Erythroblast (primary cell): ENCODE results near the gene DIO3.

Experiments used
- GATA1 ChIP-seq: IDR thresholded peaks from 2 replicates; pipeline ENCODE4 v1.6.1; 2011; ENCODE audit warnings: low read depth, mild to moderate bottlenecking, control low read depth, low read length, moderate library complexity
- POLR2A ChIP-seq: IDR thresholded peaks from 2 replicates; pipeline ENCODE4 v1.6.1; 2011; ENCODE audit warnings: mild to moderate bottlenecking, low read length

- TF ChIP-seq POLR2A: no peak
- no peak for TF ChIP-seq GATA1
These were observed 39.8 kb downstream of the DIO3 start for GRCh38 chr14:101600891-101601605.
